ENCODE results near the gene MEP1A. TPM values are rescaled to one million over a fixed set of nuclear protein-coding genes. Genes with fewer than 3 reads are reported as not detected.

The MEP1A gene
- total and polyA plus RNA-seq, 2 of the 13 experiments (the other 11 are each of a cell fraction or from before 2014, with no cell fraction given) = 0.24 to 0.83 TPM

- no peak for TF ChIP-seq E2F2 (CRISPR knock-in tag; IDR thresholded peaks at IDR 0.05; ENCODE audit: borderline replicate concordance)
- TF ChIP-seq, protein P1, sequence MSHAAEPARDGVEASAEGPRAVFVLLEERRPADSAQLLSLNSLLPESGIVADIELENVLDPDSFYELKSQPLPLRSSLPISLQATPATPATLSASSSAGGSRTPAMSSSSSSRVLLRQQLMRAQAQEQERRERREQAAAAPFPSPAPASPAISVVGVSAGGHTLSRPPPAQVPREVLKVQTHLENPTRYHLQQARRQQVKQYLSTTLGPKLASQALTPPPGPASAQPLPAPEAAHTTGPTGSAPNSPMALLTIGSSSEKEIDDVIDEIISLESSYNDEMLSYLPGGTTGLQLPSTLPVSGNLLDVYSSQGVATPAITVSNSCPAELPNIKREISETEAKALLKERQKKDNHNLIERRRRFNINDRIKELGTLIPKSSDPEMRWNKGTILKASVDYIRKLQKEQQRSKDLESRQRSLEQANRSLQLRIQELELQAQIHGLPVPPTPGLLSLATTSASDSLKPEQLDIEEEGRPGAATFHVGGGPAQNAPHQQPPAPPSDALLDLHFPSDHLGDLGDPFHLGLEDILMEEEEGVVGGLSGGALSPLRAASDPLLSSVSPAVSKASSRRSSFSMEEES (CRISPR knock-in tag; IDR thresholded peaks at IDR 0.05) = no peak
- TF ChIP-seq CBX2 (IDR thresholded peaks at IDR 0.05; ENCODE audit: low read depth, low read length) = no peak
- 0 out of 2 replicates have a peak, but pooled peaks have one; percentile 86 for TF ChIP-seq CBX2 (CRISPR knock-in tag; IDR thresholded peaks at IDR 0.05; ENCODE audit: low read depth)
- TF ChIP-seq ZNF572 (CRISPR knock-in tag; IDR thresholded peaks at IDR 0.05) = 0 out of 2 replicates have a peak, but pooled peaks have one; percentile 42
- no peak for TF ChIP-seq MAFG (CRISPR knock-in tag; IDR thresholded peaks at IDR 0.05)
- TF ChIP-seq HOXA5 (CRISPR knock-in tag; IDR thresholded peaks at IDR 0.05) = 0 out of 2 replicates have a peak, but pooled peaks have one; percentile 56
- TF ChIP-seq ZNF781 (CRISPR knock-in tag; IDR thresholded peaks at IDR 0.05; ENCODE audit: borderline replicate concordance, not compliant biosample characterization) = no peak
- TF ChIP-seq, protein P2, sequence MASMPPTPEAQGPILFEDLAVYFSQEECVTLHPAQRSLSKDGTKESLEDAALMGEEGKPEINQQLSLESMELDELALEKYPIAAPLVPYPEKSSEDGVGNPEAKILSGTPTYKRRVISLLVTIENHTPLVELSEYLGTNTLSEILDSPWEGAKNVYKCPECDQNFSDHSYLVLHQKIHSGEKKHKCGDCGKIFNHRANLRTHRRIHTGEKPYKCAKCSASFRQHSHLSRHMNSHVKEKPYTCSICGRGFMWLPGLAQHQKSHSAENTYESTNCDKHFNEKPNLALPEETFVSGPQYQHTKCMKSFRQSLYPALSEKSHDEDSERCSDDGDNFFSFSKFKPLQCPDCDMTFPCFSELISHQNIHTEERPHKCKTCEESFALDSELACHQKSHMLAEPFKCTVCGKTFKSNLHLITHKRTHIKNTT (CRISPR knock-in tag; IDR thresholded peaks at IDR 0.05) = no peak
- 0 out of 2 replicates have a peak, but pooled peaks have one; percentile 61 for TF ChIP-seq ZNF276 (CRISPR knock-in tag; IDR thresholded peaks at IDR 0.05; ENCODE audit: low read depth)
- no peak for TF ChIP-seq ZNF33B (CRISPR knock-in tag; IDR thresholded peaks at IDR 0.05)
- TF ChIP-seq MEF2D (CRISPR knock-in tag; IDR thresholded peaks at IDR 0.05) = peak; percentile 68; the same call in 1 of the 2 replicates
- no peak for TF ChIP-seq RFXANK (CRISPR knock-in tag; IDR thresholded peaks at IDR 0.05)
- no peak for TF ChIP-seq ZNF180 (CRISPR knock-in tag; IDR thresholded peaks at IDR 0.05; ENCODE audit: borderline replicate concordance, low read depth)
- TF ChIP-seq, protein P3, sequence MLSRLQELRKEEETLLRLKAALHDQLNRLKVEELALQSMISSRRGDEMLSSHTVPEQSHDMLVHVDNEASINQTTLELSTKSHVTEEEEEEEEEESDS (CRISPR knock-in tag; IDR thresholded peaks at IDR 0.05; ENCODE audit: borderline replicate concordance) = 0 out of 2 replicates have a peak, but pooled peaks have one; percentile 31
- TF ChIP-seq ZSCAN25 (CRISPR knock-in tag; IDR thresholded peaks at IDR 0.05) = no peak
- TF ChIP-seq, protein P4, sequence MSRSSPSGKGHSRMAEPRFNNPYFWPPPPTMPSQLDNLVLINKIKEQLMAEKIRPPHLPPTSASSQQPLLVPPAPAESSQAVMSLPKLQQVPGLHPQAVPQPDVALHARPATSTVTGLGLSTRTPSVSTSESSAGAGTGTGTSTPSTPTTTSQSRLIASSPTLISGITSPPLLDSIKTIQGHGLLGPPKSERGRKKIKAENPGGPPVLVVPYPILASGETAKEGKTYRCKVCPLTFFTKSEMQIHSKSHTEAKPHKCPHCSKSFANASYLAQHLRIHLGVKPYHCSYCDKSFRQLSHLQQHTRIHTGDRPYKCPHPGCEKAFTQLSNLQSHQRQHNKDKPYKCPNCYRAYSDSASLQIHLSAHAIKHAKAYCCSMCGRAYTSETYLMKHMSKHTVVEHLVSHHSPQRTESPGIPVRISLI (CRISPR knock-in tag; IDR thresholded peaks at IDR 0.05; ENCODE audit: borderline replicate concordance) = peak; percentile 34; the same call in 1 of the 2 replicates
- TF ChIP-seq, protein P5, sequence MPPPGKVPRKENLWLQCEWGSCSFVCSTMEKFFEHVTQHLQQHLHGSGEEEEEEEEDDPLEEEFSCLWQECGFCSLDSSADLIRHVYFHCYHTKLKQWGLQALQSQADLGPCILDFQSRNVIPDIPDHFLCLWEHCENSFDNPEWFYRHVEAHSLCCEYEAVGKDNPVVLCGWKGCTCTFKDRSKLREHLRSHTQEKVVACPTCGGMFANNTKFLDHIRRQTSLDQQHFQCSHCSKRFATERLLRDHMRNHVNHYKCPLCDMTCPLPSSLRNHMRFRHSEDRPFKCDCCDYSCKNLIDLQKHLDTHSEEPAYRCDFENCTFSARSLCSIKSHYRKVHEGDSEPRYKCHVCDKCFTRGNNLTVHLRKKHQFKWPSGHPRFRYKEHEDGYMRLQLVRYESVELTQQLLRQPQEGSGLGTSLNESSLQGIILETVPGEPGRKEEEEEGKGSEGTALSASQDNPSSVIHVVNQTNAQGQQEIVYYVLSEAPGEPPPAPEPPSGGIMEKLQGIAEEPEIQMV (CRISPR knock-in tag; IDR thresholded peaks at IDR 0.05; ENCODE audit: low read depth) = peak; percentile 87; the same call in 1 of the 2 replicates
- TF ChIP-seq ATF7 (IDR thresholded peaks at IDR 0.05) = no peak
- peak; percentile 84 for TF ChIP-seq ATF7 (CRISPR knock-in tag; IDR thresholded peaks at IDR 0.05)
Measured at GRCh38 chr6:46848684-46849360, 55.6 kb downstream of the MEP1A start (continued).

All from HepG2 (cell line).